CD4-positive, alpha-beta T cell treated with Interleukin-10 for 1 hour (primary cell): ENCODE measurements around the gene B3GNT9.

Source experiments
- DNase-seq: peaks from one replicate; pipeline ENCODE4 v3.0.0-alpha.2; 2020

Gene B3GNT9

GRCh38 chr16:67109407-67110135, 41.2 kb downstream of the B3GNT9 start, which contains the start of gene PHAF1:
Gene PHAF1, plus strand, starts transcription at chr16:67109941. Its CDS starts 235 bp downstream, at chr16:67110176.
- DNase-seq, result peak; percentile 95

DNA sequence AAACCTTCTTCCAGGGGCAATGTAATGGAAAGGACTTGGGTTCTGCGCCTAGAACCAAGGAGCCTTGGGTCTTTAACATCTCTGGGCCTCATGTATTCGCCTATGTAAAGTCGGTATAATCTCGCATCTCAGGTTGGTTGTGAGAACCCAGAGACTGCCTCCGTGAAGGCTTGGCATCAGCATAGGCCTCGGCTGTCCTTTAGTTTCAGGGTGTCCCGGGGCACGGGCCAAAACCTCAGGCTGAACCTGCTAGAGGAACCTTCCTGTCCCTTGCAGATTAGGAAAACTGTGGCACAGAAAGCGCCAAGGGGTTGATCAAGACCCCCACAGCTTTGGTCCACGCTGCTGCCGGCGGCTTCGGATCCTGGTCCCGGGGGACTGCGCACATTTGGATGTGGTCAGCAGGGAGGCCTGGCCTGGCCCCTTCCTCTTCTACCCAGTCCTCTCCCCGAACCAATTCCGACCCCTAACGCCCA, 41.8 kb downstream of the B3GNT9 start:
- DNase-seq, result no peak

- no peak for DNase-seq
Observed at GRCh38 chr16:67108489-67108888, 42.3 kb downstream of the B3GNT9 start.

DNA sequence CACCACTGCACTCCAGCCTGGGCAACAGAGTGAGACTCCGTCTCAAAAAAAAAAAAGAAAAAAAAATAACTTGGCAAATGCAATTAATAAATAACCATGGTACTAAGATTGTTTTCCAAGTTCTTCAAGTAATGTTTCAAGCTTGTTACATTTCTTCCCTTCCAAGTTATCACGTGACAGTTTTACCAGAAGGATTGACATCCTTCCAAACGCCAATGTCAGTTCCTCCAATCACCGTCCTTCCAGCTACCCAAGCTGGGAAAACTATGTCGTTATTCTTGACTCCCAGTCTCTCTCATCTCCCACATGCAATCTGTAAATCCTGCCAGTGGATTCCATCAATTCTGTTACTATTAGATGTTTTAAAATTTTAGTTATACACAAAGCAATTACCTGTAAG, 44.9 kb downstream of the B3GNT9 start:
- DNase-seq, result no peak

DNA sequence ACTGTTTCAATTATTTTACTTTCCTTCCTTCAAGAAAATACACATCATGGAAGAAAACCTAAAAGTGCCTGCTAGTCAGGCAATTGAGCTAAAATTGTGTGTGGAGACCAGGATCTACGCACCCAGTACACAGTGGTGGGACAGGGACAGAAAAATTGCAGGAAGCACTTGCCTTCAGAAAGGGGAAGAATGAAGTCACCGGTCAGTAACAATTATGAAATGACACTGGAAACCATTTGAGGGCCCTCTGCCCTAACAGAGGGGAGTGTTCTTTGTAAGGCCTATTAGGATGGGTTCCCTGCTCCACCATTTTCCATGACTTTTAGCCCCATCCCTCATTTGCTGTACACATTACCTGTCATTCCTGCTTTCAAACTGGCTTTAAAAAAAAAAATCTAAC, 45.6 kb downstream of the B3GNT9 start:
- DNase-seq, result no peak

GRCh38 chr16:67104845-67105244, 46.0 kb downstream of the B3GNT9 start:
- DNase-seq, result no peak

DNA sequence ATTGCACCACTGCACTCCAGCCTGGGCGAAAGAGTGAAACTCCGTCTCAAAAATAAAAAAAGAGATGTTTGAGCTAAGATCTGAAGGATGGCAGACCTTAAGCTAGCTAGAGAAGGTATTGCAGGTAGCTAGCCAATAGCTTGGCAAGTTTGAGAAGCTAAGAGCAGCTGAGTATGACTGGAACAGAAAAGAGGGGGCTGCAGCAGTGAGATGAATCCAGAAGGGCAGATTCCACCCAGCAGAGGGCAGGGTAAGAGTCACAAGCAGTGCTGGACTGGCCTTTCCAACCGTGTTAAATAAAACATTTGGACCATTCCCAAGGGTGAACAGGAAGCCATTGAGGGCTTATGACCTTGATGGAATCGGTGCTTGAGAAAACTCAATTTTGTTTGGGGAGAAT, 46.7 kb downstream of the B3GNT9 start:
- DNase-seq, result no peak

DNA sequence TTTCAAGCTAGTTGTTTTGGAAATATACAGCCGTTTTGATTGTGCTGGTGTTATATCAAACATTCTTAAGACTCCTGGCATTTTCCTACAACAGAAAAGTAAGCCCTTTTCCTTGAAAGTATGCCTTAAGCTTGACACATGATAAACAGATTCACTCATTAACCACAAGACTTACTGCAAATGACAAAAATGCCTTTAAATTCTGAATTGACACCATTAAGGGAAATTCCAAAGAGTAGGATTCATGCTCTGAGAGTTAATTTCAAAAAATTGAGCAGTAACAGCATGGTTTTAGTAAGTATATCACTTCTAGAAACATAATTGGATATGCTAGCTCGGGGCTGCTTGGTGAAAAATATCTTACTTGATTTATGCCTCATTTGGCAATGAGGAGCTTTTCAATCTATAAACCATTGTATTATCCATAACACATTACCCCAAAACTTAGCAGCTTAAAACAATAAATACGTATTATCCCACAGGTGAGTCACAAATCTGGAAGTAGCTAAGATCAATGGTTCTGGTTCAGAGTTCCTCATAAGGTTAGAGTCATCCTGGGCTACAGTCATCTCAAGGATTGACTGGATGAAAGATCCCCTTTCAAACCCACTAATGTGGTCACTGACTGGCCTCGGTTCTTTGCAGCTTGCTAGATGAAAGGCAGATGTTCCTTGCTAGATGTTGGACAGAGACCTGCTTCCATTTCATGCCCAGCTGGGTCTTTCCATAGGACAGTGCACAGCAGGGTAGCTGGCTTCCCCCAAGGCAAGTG, 49.3 kb downstream of the B3GNT9 start:
- DNase-seq, result no peak

GRCh38 chr16:67100569-67101310, 50.1 kb downstream of the B3GNT9 start:
- DNase-seq, result peak; percentile 53

DNA sequence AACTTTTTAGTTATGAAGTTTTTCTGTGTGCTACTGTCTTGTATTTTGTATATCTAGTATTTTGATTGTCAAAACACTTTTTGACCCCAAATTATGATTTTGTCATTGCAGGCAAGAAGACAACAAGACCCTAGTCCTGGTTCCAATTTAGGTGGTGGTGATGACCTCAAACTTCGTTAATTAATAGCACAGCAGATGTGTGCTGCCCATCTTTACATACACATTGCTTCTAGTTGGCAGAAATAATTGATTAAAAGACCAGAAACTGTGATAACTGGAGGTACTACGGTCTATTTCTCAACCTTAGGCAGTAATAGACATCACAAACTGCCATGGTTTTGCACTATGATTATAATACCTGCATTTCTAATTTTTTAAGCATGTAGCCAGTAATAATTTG, 52.2 kb downstream of the B3GNT9 start:
- no peak for DNase-seq
